Stimulated activated CD8-positive, alpha-beta memory T cell treated with anti-CD3 and anti-CD28 coated beads, Interleukin-7, amount 100 ng/mL, for 48 hours (primary cell): ENCODE results near the gene MECR.

Source experiments
- DNase-seq, 2 donors: peaks; one replicate each; pipeline ENCODE4 v3.0.0-alpha.2; 2020; ENCODE audit warnings: low read depth in 1 of 2; ENCODE audit errors: extremely low read depth in 1 of 2

The MECR gene

GRCh38 chr1:29142714-29143113, 88.0 kb downstream of the MECR start:
- no peak for DNase-seq
